Astrocyte of the spinal cord (primary cell): ENCODE measurements around the gene PARP14.
"Not testable (repeated sequence)": the region's sequence is repeated elsewhere in the genome, so short reads cannot be mapped to it uniquely, and the experiment has no call there.

ENCODE experiments used
- DNase-seq: peaks from one replicate; pipeline ENCODE4 v3.0.0; 2011; ENCODE audit warnings: low read depth, low spot score
- H3K4me3 ChIP-seq: 2 replicates; pipeline ENCODE4 v1.5.1; 2011; ENCODE audit warnings: low read depth, mild to moderate bottlenecking, low read length, moderate library complexity
- in situ Hi-C: cut with HindIII; loops from 2 replicates; pipeline ENCODE4 v1.10.0; 2017; ENCODE audit warnings: low sequenced_read_pairs
- TF ChIP-seq, protein P1 (sequence below): IDR thresholded peaks from 2 replicates; pipeline ENCODE4 v1.5.1; 2012; ENCODE audit warnings: low read depth, mild to moderate bottlenecking, low read length, inconsistent platforms

The PARP14 gene

DNA sequence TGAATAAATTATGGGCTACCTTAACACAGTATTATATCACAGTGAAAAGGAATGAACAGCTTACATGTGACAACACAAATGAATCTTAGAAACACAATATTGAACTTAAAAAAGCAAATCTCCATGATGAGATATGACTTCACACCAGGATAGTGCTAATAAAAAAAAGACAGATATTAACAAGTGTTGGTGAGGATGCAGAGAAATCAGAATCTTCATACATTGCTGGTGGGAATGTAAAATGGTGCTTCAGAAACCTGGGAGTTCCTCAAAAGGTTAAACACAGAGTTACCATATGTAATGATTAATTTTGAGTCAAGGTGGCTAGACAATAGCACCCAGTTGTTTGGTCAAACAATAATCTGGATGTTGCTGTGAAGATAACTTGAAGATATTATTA lies 61.6 kb downstream of the PARP14 start:
- H3K4me3 ChIP-seq, result no peak overlapping the region
- no peak for DNase-seq
- in situ Hi-C loops, result no loop called here
- TF ChIP-seq, protein P1, sequence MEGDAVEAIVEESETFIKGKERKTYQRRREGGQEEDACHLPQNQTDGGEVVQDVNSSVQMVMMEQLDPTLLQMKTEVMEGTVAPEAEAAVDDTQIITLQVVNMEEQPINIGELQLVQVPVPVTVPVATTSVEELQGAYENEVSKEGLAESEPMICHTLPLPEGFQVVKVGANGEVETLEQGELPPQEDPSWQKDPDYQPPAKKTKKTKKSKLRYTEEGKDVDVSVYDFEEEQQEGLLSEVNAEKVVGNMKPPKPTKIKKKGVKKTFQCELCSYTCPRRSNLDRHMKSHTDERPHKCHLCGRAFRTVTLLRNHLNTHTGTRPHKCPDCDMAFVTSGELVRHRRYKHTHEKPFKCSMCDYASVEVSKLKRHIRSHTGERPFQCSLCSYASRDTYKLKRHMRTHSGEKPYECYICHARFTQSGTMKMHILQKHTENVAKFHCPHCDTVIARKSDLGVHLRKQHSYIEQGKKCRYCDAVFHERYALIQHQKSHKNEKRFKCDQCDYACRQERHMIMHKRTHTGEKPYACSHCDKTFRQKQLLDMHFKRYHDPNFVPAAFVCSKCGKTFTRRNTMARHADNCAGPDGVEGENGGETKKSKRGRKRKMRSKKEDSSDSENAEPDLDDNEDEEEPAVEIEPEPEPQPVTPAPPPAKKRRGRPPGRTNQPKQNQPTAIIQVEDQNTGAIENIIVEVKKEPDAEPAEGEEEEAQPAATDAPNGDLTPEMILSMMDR, result no peak

DNA sequence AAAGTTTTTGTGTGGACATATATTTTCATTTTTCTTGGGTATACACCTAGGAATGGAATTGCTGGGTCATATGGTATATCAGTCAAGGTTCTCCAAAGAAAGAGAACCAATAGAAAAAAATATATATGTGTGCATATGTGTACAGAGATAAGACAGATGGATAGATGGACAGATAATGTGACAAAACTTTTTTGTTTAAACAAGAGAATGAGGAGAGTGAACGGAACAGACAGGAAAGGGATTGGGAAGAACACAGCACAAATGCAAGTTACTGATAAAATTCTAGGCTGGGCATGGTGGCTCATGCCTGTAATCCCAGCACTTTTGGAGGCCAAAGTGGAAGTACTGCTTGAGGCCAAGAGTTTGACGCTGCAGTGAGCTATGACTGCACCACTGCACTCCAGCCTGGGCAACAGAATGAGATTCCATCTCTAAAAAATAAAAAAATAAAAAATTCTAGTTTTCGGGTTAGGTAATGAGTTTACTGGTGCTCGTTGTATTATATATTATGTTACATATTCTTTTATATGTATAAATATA lies 63.0 kb downstream of the PARP14 start:
- TF ChIP-seq, protein P1, result no peak
- H3K4me3 ChIP-seq, result no peak overlapping the region
- in situ Hi-C loops, result no loop called here
- no peak for DNase-seq

- TF ChIP-seq, protein P1, result no peak
- DNase-seq, result peak; percentile 13
- no peak overlapping the region for H3K4me3 ChIP-seq
- in situ Hi-C loops, result no loop called here
Measured at GRCh38 chr3:122745369-122746021, 64.9 kb downstream of the PARP14 start.

- in situ Hi-C loops, H3K4me3 ChIP-seq, DNase-seq: not testable (repeated sequence)
Measured at GRCh38 chr3:122747295-122747694, 66.7 kb downstream of the PARP14 start.

DNA sequence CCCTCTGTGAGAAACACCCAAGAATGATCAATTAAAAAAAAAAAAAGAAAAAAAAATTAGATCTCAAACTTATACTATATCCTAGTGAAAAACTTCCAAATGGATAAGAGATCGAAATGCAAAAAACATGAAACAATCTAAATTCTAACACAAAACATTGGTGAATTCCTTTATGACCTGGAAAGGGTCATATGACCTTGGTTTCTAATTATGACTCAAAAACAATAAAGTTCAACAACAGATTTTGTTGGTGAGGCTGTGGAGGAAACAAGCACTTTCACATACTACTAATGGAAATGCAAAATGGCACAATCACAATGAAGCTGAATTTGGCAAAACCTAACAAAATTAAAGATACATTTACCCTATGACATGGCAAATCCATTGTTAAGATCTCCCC lies 67.7 kb downstream of the PARP14 start:
- in situ Hi-C loops, result no loop called here
- H3K4me3 ChIP-seq, result no peak overlapping the region
- no peak for DNase-seq
- TF ChIP-seq, protein P1, result no peak

GRCh38 chr3:122754929-122755328 lies 74.3 kb downstream of the PARP14 start:
- in situ Hi-C loops, result no loop called here
- DNase-seq, result peak; percentile 39

GRCh38 chr3:122755491-122755890 lies 74.9 kb downstream of the PARP14 start:
- in situ Hi-C loops, result no loop called here
- DNase-seq, result no peak
- TF ChIP-seq, protein P1, result no peak
- no peak overlapping the region for H3K4me3 ChIP-seq

More at GRCh38 chr3:122754929-122755328, 74.3 kb downstream of the PARP14 start:
- no peak overlapping the region for H3K4me3 ChIP-seq
- TF ChIP-seq, protein P1, result peak; percentile 81
